Measurements from ENCODE around the gene PDE8A. TPM values are rescaled to one million over a fixed set of nuclear protein-coding genes. Genes with fewer than 3 reads are reported as not detected.
"Not testable (repeated sequence)": the region's sequence is repeated elsewhere in the genome, so short reads cannot be mapped to it uniquely, and the experiment has no call there.

PDE8A gene
- total RNA-seq, 4 donors from 2014 or later = 49.4 to 108 (median 64.3) TPM

DNA sequence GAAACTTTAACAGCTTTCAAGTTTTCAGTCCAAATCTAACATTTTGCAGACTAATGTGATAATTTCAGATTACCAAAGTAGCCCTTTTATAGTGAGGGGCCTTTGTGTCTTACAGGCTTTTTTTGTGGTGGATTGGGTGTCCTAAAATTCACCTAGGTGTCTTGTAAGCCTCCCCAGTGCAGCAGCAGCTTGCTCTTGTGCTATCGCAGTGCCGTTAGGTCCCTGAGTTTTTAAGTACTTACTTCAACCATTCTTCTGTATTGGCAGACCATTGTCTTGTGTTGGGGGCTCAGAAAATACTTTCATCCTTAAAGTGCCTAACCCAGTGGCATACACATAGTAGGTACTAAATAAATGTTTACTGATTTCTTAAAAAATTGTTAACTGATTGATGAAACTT lies 2.1 kb downstream of the PDE8A start:
- Histone ChIP-seq H3K27me3 (no peaks in the 10 kb centered on the region), H3K4me3 (peak overlapping the region; percentile 83 to 97 (median 90)), H3K9me3 (no peaks in the 10 kb centered on the region), H3K36me3 (no peaks in the 10 kb centered on the region), H3K27ac (peak overlapping the region in 2 of 4 donors; percentile 96 to 98), H3K4me1 (peaks cover 0 to 54% (median 25%) of the 10 kb centered on the region in 4 donors)
- DNase-seq (ENCODE audit: low spot score in 2 of 2) = no peak
- no peak for TF ChIP-seq POLR2A (IDR thresholded peaks at IDR 0.05)
- no peak for TF ChIP-seq EP300 (IDR thresholded peaks at IDR 0.05)
- TF ChIP-seq, protein P1, sequence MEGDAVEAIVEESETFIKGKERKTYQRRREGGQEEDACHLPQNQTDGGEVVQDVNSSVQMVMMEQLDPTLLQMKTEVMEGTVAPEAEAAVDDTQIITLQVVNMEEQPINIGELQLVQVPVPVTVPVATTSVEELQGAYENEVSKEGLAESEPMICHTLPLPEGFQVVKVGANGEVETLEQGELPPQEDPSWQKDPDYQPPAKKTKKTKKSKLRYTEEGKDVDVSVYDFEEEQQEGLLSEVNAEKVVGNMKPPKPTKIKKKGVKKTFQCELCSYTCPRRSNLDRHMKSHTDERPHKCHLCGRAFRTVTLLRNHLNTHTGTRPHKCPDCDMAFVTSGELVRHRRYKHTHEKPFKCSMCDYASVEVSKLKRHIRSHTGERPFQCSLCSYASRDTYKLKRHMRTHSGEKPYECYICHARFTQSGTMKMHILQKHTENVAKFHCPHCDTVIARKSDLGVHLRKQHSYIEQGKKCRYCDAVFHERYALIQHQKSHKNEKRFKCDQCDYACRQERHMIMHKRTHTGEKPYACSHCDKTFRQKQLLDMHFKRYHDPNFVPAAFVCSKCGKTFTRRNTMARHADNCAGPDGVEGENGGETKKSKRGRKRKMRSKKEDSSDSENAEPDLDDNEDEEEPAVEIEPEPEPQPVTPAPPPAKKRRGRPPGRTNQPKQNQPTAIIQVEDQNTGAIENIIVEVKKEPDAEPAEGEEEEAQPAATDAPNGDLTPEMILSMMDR (IDR thresholded peaks at IDR 0.05) = no peak
- WGBS, 2 donors = 33 to 63% methylated on average over 2 of the region's 2 CpGs

DNA sequence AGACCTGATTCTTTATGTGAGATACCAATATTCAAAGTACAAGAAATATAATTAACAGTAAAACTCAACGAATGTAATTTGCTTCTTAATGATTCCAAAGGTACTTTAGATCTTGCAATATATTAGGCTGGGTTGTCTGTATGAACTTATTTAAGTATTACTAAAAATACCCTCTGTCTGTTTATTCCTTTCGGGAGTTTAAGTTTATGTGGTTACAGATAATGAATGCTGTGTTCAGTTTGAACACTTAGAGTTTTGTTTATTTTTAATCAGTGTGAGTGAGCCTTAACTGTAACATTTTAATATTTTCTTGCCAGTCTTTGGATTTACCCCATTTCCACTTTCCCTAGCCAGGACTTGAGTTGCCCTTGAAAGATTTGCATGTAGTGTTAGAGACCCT lies 3.5 kb downstream of the PDE8A start:
- no peaks in the 10 kb centered on the region for H3K36me3 ChIP-seq
- peaks cover 0 to 51% (median 22%) of the 10 kb centered on the region in 4 donors for H3K4me1 ChIP-seq
- no peaks in the 10 kb centered on the region for H3K27me3 ChIP-seq
- H3K9me3 ChIP-seq = no peaks in the 10 kb centered on the region
- no peak overlapping the region for H3K4me3 ChIP-seq
- 41 to 47% methylated on average over 2 of the region's 2 CpGs for WGBS, 2 donors
- TF ChIP-seq EP300 (IDR thresholded peaks at IDR 0.05) (no peak), POLR2A (IDR thresholded peaks at IDR 0.05) (no peak)
- TF ChIP-seq, protein P1 (IDR thresholded peaks at IDR 0.05) = no peak
- no peak overlapping the region for H3K27ac ChIP-seq
- no peak for DNase-seq (ENCODE audit: low spot score in 2 of 2)

DNA sequence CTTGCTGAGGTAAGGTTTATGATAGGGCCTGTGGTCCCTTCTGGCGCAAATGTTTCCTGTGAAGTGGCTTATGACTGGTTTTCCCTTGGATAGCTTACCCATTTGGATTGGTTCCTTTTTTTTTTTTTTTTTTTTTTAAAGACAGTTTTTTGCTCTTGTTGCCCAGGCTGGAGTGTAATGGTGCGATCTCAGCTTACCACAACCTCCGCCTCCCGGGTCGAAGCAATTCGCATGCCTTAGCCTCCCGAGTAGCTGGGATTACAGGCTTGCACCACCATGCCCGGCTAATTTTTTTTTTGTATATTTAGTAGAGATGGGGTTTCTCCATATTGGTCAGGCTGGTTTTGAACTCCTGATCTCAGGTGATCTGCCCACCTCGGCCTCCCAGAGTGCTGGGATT lies 5.7 kb downstream of the PDE8A start:
- DNase-seq (ENCODE audit: low spot score in 2 of 2); H3K27ac ChIP-seq; H3K27me3 ChIP-seq; H3K36me3 ChIP-seq; H3K9me3 ChIP-seq; H3K4me3 ChIP-seq: not testable (repeated sequence)
- H3K4me1 ChIP-seq = peaks cover 0 to 63% (median 29%) of the 10 kb centered on the region in 4 donors
- WGBS, 2 donors = 91 to 95% methylated on average over 9 of the region's 9 CpGs

DNA sequence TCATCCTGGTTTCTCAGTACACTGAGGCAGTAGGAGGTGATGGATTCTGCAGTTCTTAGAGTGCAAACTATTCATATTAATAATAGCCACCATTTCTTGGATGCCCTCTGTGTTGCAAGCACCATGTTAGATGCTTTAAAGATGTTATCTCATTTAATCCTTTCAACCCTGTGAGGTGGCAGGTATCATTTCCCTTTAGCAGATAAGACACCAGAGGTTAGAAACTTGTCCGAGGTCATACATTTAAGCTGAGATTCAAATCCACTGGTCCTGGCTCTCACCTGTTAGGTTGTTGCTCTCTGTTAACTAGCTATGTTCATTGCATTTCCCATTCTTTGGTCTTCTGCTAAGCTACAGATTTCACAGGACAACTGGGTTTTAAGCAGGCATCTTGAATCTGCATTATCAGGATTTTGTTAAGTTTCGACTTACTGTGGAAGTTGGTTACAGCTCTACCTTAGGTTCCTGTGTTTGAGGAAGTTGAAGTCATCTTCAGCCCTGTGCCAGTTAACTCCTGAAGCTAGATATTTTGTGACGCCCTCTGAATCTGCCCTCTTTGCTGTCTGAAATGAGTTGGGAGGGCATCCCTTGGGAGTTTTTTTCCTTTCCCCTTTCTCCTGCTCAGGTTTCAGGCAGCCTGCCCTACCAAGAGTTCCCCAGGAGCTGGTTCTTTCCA lies 6.4 kb downstream of the PDE8A start:
- WGBS, 2 donors = 80 to 92% methylated on average over 3 of the region's 3 CpGs

DNA sequence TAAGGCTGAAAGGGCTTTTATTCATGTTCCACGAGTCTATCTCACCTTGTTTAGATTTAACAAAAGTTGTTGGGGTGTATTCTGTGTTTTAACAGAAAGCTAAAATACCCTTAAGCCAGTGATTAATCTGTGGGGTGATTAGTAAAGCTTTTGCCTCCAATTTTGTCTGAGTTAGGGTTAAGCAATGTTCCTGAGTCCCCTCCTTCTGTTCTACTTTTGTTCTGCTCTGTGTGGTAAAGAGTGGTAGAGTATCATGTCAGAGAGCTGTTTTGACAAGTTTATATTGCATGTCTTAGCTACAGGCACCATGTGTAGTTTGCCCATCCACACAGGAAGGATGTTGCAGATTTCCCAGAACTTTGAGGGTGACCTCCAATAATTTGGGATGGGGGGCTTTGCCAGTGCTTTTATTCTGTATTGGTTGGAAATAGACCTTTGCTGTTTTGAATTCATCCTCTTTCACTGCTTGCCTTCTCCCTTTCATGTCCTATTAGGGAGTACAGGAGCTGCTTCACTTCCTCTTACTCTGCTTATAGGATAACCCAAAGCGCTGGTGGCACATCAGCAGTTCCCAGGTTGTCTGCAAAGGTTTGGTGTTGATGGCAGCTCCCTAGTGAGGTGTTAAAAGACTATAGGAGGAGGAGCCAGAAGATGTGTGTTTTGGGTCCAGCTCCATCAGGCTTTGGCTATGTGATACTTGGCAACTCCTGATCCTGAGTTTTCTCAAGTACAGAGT lies 7.4 kb downstream of the PDE8A start:
- no peaks in the 10 kb centered on the region for H3K27me3 ChIP-seq
- no peak for DNase-seq (ENCODE audit: low spot score in 2 of 2)
- H3K27ac ChIP-seq = no peak overlapping the region
- TF ChIP-seq EP300 (IDR thresholded peaks at IDR 0.05) = no peak
- TF ChIP-seq, protein P1 (IDR thresholded peaks at IDR 0.05) = no peak
- TF ChIP-seq POLR2A (IDR thresholded peaks at IDR 0.05) = no peak
- WGBS, 2 donors = 89 to 93% methylated on average over 2 of the region's 2 CpGs
- peaks cover 0 to 56% (median 29%) of the 10 kb centered on the region in 4 donors for H3K4me1 ChIP-seq
- H3K4me3 ChIP-seq = no peak overlapping the region
- H3K9me3 ChIP-seq = no peaks in the 10 kb centered on the region
- no peaks in the 10 kb centered on the region for H3K36me3 ChIP-seq

More for the DNA sequence above, 6.4 kb downstream of the PDE8A start:
- Histone ChIP-seq H3K9me3 (no peaks in the 10 kb centered on the region), H3K36me3 (no peaks in the 10 kb centered on the region), H3K4me3 (no peak overlapping the region), H3K27ac (no peak overlapping the region), H3K4me1 (peaks cover 0 to 64% (median 29%) of the 10 kb centered on the region in 4 donors), H3K27me3 (no peaks in the 10 kb centered on the region)
- DNase-seq (ENCODE audit: low spot score in 2 of 2) = no peak
- TF ChIP-seq POLR2A (IDR thresholded peaks at IDR 0.05) (no peak), EP300 (IDR thresholded peaks at IDR 0.05) (no peak)
- TF ChIP-seq, protein P1 (IDR thresholded peaks at IDR 0.05) = no peak

Measured in tibial nerve (tissue), 4 donors.